DOHH2 (cell line): Measurements from ENCODE around the gene AKNA.

Source experiments
- H3F3A ChIP-seq: fragments of 200-600 bp; sonication (generic), shearing (Covaris generic); 2 replicates; pipeline ENCODE4 v1.6.0; 2016; ENCODE audit warnings: antibody characterized with exemption, mild to moderate bottlenecking; ENCODE audit not compliant: control insufficient read depth, insufficient read depth
- H3K27ac ChIP-seq: fragments of 200-600 bp; sonication (generic); 2 replicates; pipeline ENCODE4 v1.5.1; 2014; ENCODE audit warnings: low read depth, mild to moderate bottlenecking, low read length, moderate library complexity
- H3K27me3 ChIP-seq: fragments of 200-600 bp; sonication (generic); 2 replicates; pipeline ENCODE4 v1.6.1; 2014; ENCODE audit warnings: mild to moderate bottlenecking, low read length, mixed read lengths; ENCODE audit not compliant: control insufficient read depth
- H3K36me3 ChIP-seq: fragments of 200-600 bp; sonication (generic); 2 replicates; pipeline ENCODE4 v1.6.1; 2014; ENCODE audit warnings: mild to moderate bottlenecking, low read length, moderate library complexity, mixed read lengths; ENCODE audit not compliant: control insufficient read depth
- H3K4me1 ChIP-seq: fragments of 200-600 bp; sonication (generic); 2 replicates; pipeline ENCODE4 v1.6.1; 2014; ENCODE audit warnings: mild to moderate bottlenecking, low read length, mixed read lengths; ENCODE audit not compliant: control insufficient read depth
- H3K4me2 ChIP-seq: fragments of 200-600 bp; sonication (generic); 2 replicates; pipeline ENCODE4 v1.6.0; 2014; ENCODE audit warnings: mild to moderate bottlenecking, low read length, moderate library complexity
- H3K4me3 ChIP-seq: fragments of 200-600 bp; sonication (generic); 2 replicates; pipeline ENCODE4 v1.5.1; 2014; ENCODE audit warnings: mild to moderate bottlenecking, low read length, mixed read lengths
- H3K79me2 ChIP-seq: fragments of 200-600 bp; sonication (generic); 2 replicates; pipeline ENCODE4 v1.6.1; 2014; ENCODE audit warnings: mild to moderate bottlenecking, low read length, mixed read lengths; ENCODE audit not compliant: control insufficient read depth
- H3K9me2 ChIP-seq: fragments of 200-600 bp; sonication (generic); replicated peaks from 2 replicates; pipeline ENCODE4 v1.6.1; 2014; ENCODE audit warnings: mild to moderate bottlenecking, low read length, mixed read lengths; ENCODE audit not compliant: control insufficient read depth
- H3K9me3 ChIP-seq: fragments of 200-600 bp; sonication (generic); 2 replicates; pipeline ENCODE4 v1.6.1; 2014; ENCODE audit warnings: antibody characterized with exemption, low read length, mixed read lengths; ENCODE audit not compliant: control insufficient read depth, insufficient read depth
- H4K20me1 ChIP-seq: fragments of 200-600 bp; sonication (generic); 2 replicates; pipeline ENCODE4 v1.6.0; 2014; ENCODE audit warnings: low read depth, mild to moderate bottlenecking, antibody characterized with exemption, low read length, moderate library complexity; ENCODE audit not compliant: control insufficient read depth, insufficient read depth
- EZH2phosphoT487 ChIP-seq: fragments of 200-600 bp; sonication (generic); IDR thresholded peaks from 2 replicates; pipeline ENCODE4 v1.6.1; 2017; ENCODE audit warnings: borderline replicate concordance, mild to moderate bottlenecking, antibody characterized with exemption, low read length, moderate library complexity, mixed read lengths
- TF ChIP-seq, protein P1 (sequence below): fragments of 200-600 bp; sonication (generic); IDR thresholded peaks from one replicate; pipeline ENCODE4 v1.5.1; 2014; ENCODE audit warnings: antibody characterized with exemption, mild to moderate bottlenecking, low read depth, low read length; ENCODE audit not compliant: poor library complexity, severe bottlenecking

AKNA gene, protein sequence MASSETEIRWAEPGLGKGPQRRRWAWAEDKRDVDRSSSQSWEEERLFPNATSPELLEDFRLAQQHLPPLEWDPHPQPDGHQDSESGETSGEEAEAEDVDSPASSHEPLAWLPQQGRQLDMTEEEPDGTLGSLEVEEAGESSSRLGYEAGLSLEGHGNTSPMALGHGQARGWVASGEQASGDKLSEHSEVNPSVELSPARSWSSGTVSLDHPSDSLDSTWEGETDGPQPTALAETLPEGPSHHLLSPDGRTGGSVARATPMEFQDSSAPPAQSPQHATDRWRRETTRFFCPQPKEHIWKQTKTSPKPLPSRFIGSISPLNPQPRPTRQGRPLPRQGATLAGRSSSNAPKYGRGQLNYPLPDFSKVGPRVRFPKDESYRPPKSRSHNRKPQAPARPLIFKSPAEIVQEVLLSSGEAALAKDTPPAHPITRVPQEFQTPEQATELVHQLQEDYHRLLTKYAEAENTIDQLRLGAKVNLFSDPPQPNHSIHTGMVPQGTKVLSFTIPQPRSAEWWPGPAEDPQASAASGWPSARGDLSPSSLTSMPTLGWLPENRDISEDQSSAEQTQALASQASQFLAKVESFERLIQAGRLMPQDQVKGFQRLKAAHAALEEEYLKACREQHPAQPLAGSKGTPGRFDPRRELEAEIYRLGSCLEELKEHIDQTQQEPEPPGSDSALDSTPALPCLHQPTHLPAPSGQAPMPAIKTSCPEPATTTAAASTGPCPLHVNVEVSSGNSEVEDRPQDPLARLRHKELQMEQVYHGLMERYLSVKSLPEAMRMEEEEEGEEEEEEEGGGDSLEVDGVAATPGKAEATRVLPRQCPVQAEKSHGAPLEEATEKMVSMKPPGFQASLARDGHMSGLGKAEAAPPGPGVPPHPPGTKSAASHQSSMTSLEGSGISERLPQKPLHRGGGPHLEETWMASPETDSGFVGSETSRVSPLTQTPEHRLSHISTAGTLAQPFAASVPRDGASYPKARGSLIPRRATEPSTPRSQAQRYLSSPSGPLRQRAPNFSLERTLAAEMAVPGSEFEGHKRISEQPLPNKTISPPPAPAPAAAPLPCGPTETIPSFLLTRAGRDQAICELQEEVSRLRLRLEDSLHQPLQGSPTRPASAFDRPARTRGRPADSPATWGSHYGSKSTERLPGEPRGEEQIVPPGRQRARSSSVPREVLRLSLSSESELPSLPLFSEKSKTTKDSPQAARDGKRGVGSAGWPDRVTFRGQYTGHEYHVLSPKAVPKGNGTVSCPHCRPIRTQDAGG (N-terminal part only)

DNA sequence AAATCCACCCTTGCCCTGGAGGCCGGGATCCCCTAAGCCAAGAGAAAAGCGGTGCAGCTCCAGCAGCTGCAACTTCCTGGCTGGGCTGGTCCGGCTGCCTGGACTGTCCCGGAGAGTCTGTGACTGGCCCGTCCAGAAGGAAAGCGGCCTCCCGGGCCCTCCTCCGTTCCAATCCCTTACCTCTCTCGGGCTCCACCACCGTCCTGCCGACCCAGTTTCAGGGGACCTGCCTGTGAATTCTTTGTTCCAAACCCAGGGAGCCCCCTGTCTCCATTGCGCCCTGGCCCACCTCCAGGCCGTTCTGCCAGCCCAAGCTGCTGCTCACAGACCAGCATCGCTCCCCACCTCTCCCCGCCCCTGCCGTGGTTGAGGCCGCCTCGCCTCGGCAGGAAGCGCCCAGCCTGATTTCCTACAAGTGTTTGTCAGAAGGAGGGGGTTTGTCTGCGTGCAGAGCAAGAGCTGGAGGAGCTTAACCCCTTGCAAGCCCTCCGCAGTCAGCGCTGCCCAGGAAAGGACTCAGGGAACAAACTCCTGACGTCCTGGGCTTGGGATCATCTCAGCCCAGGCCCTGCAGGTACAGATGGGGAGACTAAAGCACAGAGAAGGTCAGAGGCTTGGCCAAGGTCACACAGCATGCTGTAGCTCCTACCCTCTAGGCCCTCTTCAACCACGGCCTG is at the start of gene AKNA:
Gene AKNA (minus strand): TSS at position 303 of the 677 bp plus-strand sequence. CDS start 6,649 bp downstream, outside the sequence.
- peaks cover 93% of the 10 kb centered on the region for H3K36me3 ChIP-seq
- H3K4me2 ChIP-seq, result peak within 1 kb of the TSS; percentile 87
- H3K4me1 ChIP-seq, result peaks cover 82% of the 10 kb centered on the region
- no peaks in the 10 kb centered on the region for H3K27me3 ChIP-seq
- H3K9me2 ChIP-seq, result no peaks in the 10 kb centered on the region
- peak within 1 kb of the TSS; percentile 78 for H3K4me3 ChIP-seq
- H3F3A ChIP-seq, result peaks cover 46% of the 10 kb centered on the region
- H3K79me2 ChIP-seq, result peaks cover 96% of the 10 kb centered on the region
- H3K27ac ChIP-seq, result peak within 1 kb of the TSS; percentile 95
- H4K20me1 ChIP-seq, result no peaks in the 10 kb centered on the region
- no peaks in the 10 kb centered on the region for H3K9me3 ChIP-seq
- no peak for TF ChIP-seq EZH2phosphoT487
- TF ChIP-seq, protein P1, sequence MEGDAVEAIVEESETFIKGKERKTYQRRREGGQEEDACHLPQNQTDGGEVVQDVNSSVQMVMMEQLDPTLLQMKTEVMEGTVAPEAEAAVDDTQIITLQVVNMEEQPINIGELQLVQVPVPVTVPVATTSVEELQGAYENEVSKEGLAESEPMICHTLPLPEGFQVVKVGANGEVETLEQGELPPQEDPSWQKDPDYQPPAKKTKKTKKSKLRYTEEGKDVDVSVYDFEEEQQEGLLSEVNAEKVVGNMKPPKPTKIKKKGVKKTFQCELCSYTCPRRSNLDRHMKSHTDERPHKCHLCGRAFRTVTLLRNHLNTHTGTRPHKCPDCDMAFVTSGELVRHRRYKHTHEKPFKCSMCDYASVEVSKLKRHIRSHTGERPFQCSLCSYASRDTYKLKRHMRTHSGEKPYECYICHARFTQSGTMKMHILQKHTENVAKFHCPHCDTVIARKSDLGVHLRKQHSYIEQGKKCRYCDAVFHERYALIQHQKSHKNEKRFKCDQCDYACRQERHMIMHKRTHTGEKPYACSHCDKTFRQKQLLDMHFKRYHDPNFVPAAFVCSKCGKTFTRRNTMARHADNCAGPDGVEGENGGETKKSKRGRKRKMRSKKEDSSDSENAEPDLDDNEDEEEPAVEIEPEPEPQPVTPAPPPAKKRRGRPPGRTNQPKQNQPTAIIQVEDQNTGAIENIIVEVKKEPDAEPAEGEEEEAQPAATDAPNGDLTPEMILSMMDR, result no peak

DNA sequence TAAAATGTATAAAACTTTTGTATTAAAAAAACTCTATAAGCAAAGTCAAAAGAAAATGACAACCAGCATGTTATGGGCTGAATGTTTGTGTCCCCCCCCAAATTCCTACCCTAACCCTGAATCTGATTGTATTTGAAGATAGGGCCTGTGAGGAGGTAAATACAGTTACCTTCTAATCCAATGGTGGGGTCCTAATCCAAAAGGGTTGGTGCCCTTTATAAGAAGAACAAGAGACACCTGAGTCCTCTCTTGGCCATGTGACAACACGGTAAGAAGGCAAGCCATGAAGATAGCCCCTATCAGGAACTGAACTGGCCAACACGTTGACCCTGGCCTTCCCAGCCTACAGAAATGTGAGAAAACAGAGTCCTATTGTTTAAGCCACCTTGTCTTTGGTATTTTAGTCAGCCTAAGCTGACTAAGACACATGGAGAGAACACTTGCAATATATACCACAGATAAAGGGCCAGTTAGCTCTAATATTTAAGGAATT is 49.7 kb upstream of the AKNA start:
- Histone ChIP-seq H4K20me1 (no peaks in the 10 kb centered on the region), H3K27me3 (no peaks in the 10 kb centered on the region), H3K9me2 (no peaks in the 10 kb centered on the region), H3K4me3 (no peak overlapping the region), H3K9me3 (no peaks in the 10 kb centered on the region), H3F3A (no peaks in the 10 kb centered on the region), H3K27ac (no peak overlapping the region), H3K36me3 (no peaks in the 10 kb centered on the region), H3K79me2 (no peaks in the 10 kb centered on the region), H3K4me1 (peaks cover 6% of the 10 kb centered on the region), H3K4me2 (no peak overlapping the region)
- TF ChIP-seq EZH2phosphoT487, result no peak
- TF ChIP-seq, protein P1, result no peak

DNA sequence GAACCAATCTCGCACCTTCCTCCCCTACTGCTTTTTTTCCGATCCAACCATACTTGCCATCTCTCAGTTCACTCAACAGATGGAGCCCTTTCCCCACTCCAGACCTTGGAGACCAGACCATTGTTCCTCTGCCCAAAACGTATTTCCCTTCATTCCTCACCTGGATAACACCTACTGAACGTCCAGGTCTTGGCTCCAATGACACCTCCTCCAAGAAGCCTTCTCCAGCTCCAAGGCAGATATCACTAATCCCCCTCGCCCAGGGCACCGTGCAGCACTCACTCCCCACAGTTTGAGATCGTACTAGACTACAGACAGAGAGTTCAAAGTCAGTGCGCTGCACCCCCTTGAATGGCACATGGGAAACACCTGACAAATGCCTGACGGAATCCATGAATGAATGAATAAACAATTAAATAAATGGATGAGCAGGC is 47.1 kb upstream of the AKNA start:
- H4K20me1 ChIP-seq, result no peaks in the 10 kb centered on the region
- no peak for TF ChIP-seq EZH2phosphoT487
- TF ChIP-seq, protein P1, result peak; percentile 72
- H3K27ac ChIP-seq, result no peak overlapping the region
- no peaks in the 10 kb centered on the region for H3K36me3 ChIP-seq
- peaks cover 6% of the 10 kb centered on the region for H3K4me1 ChIP-seq
- H3F3A ChIP-seq, result no peaks in the 10 kb centered on the region
- H3K4me3 ChIP-seq, result no peak overlapping the region
- H3K27me3 ChIP-seq, result peaks cover 5% of the 10 kb centered on the region
- H3K4me2 ChIP-seq, result no peak overlapping the region
- H3K9me3 ChIP-seq, result no peaks in the 10 kb centered on the region
- no peaks in the 10 kb centered on the region for H3K9me2 ChIP-seq
- H3K79me2 ChIP-seq, result no peaks in the 10 kb centered on the region
